GM18508 (cell line): ENCODE data around the gene OTULINL.

ENCODE experiments used
- ATAC-seq: cut with Tn5 transposase; IDR thresholded peaks from one replicate; pipeline ENCODE4 v1.9.1; 2021; ENCODE audit warnings: moderate number of reproducible peaks; ENCODE audit not compliant: insufficient read depth, unreplicated experiment

OTULINL gene

GRCh38 chr5:14597080-14597479 is 15.5 kb downstream of the OTULINL start:
- no peak for ATAC-seq

- no peak for ATAC-seq
Measured at GRCh38 chr5:14598225-14598624, 16.6 kb downstream of the OTULINL start.

- no peak for ATAC-seq
Measured at GRCh38 chr5:14599476-14600127, 18.0 kb downstream of the OTULINL start.

- no peak for ATAC-seq
Measured at GRCh38 chr5:14600846-14601245, 19.3 kb downstream of the OTULINL start.

- ATAC-seq: no peak
Measured at GRCh38 chr5:14603141-14603540, 21.5 kb downstream of the OTULINL start.

- ATAC-seq: no peak
Measured at GRCh38 chr5:14607104-14607503, 25.5 kb downstream of the OTULINL start.

- ATAC-seq: no peak
Measured at GRCh38 chr5:14608169-14608568, 26.6 kb downstream of the OTULINL start.

- ATAC-seq: no peak
Measured at GRCh38 chr5:14611737-14612136, 30.1 kb downstream of the OTULINL start.

GRCh38 chr5:14614490-14614889 is 32.9 kb downstream of the OTULINL start:
- ATAC-seq: no peak

GRCh38 chr5:14615365-14615764 is 33.8 kb downstream of the OTULINL start:
- ATAC-seq: no peak

- no peak for ATAC-seq
Measured at GRCh38 chr5:14617441-14617840, 35.8 kb downstream of the OTULINL start.

GRCh38 chr5:14627270-14627669 is 45.7 kb downstream of the OTULINL start:
- no peak for ATAC-seq

GRCh38 chr5:14628346-14628745 is 46.8 kb downstream of the OTULINL start:
- no peak for ATAC-seq

GRCh38 chr5:14630671-14631070 is 49.1 kb downstream of the OTULINL start:
- no peak for ATAC-seq

- no peak for ATAC-seq
Measured at GRCh38 chr5:14635656-14636055, 54.1 kb downstream of the OTULINL start.

- ATAC-seq: no peak
Measured at GRCh38 chr5:14640765-14641164, 59.2 kb downstream of the OTULINL start.

GRCh38 chr5:14644623-14645237 is 63.1 kb downstream of the OTULINL start:
- ATAC-seq: no peak

GRCh38 chr5:14650052-14650451 is 68.5 kb downstream of the OTULINL start:
- ATAC-seq: no peak

- ATAC-seq: no peak
Measured at GRCh38 chr5:14655146-14655741, 73.7 kb downstream of the OTULINL start.

GRCh38 chr5:14656898-14657297 is 75.3 kb downstream of the OTULINL start:
- ATAC-seq: no peak

- no peak for ATAC-seq
Measured at GRCh38 chr5:14659821-14660607, 78.4 kb downstream of the OTULINL start.
